ENCODE data around the gene TRIM5.
A peak's percentile ranks its signal among the peaks of the same experiment; 100 is the strongest.

- peak in 1 of 11 experiments; percentile 13 for TF ChIP-seq CTCF (IDR thresholded peaks at IDR 0.05 in 8 of 11, conservative IDR thresholded peaks at IDR 0.05 in 3 of 11)
- TF ChIP-seq POLR2A (IDR thresholded peaks at IDR 0.05): peak in 2 of 3 donors; percentile 34 to 88
- peak in 1 of 3 donors; percentile 81 for TF ChIP-seq POLR2AphosphoS5 (IDR thresholded peaks at IDR 0.05)
Observed at GRCh38 chr11:5689551-5689983, 4.7 kb upstream of the TRIM5 start, which contains the start of gene TRIM22.

Measured in spleen (tissue), 7 donors.